BLaER1 treated with 17β-estradiol and CSF1 and Interleukin-3, amounts not matched to agents 10 nM and 100 nM (cell line): ENCODE data around the gene NONO.
"Not testable (repeated sequence)": the region's sequence is repeated elsewhere in the genome, so short reads cannot be mapped to it uniquely, and the experiment has no call there.

Experiments used
- H3K27ac ChIP-seq, 11 experiments: shearing (Covaris generic); formaldehyde crosslinking; 2 replicates each; pipeline ENCODE4 v1.8.1; 2022
- H3K27me3 ChIP-seq, 11 experiments: shearing (Covaris generic); formaldehyde crosslinking; 2 replicates each; pipeline ENCODE4 v1.8.1; 2022
- H3K36me3 ChIP-seq, 11 experiments: shearing (Covaris generic); formaldehyde crosslinking; 2 replicates each; pipeline ENCODE4 v1.8.1; 2022
- H3K4me1 ChIP-seq, 10 experiments: shearing (Covaris generic); formaldehyde crosslinking; 2 replicates each; pipeline ENCODE4 v1.8.1; 2022
- H3K4me2 ChIP-seq, 11 experiments: shearing (Covaris generic); formaldehyde crosslinking; 2 replicates each; pipeline ENCODE4 v1.8.1; 2022
- H3K4me3 ChIP-seq, 10 experiments: shearing (Covaris generic); formaldehyde crosslinking; 2 replicates each; pipeline ENCODE4 v1.8.1; 2022
- H3K9ac ChIP-seq, 11 experiments: shearing (Covaris generic); formaldehyde crosslinking; 2 replicates each; pipeline ENCODE4 v1.8.1; 2022
- H3K9me3 ChIP-seq, 11 experiments: shearing (Covaris generic); formaldehyde crosslinking; replicated peaks in 1 of 11; 2 replicates each; pipeline ENCODE4 v1.8.1; 2022
- H4K20me1 ChIP-seq, 11 experiments: shearing (Covaris generic); formaldehyde crosslinking; 2 replicates each; pipeline ENCODE4 v1.8.1; 2022
- Cebpa-rat ChIP-seq, 11 experiments: shearing (Covaris generic); IDR thresholded peaks; 2 replicates each; pipeline ENCODE4 v1.8.1; 2022

Gene NONO

GRCh38 chrX:71298119-71298518, 14.7 kb downstream of the NONO start:
- Histone ChIP-seq H3K4me1 (peaks cover 0 to 24% (median 20%) of the 10 kb centered on the region in 10 experiments; a peak in 14 of 20 replicates), H3K27me3 (peaks cover 37 to 95% (median 83%) of the 10 kb centered on the region in 11 experiments), H3K4me2 (no peak overlapping the region), H3K4me3 (no peak overlapping the region), H3K9ac (no peak overlapping the region), H3K9me3 (no peaks in the 10 kb centered on the region), H4K20me1 (peaks cover 19 to 99% (median 90%) of the 10 kb centered on the region in 11 experiments; a peak in 21 of 22 replicates), H3K36me3 (peaks cover 72 to 94% (median 85%) of the 10 kb centered on the region in 11 experiments), H3K27ac (no peak overlapping the region)
- TF ChIP-seq Cebpa-rat (IDR thresholded peaks at IDR 0.05), result 0 out of 22 replicates have a peak, but pooled peaks of 1 of the 11 experiments have one; percentile 27

GRCh38 chrX:71300064-71300463, 16.6 kb downstream of the NONO start:
- Histone ChIP-seq H4K20me1 (peaks cover 11 to 84% (median 72%) of the 10 kb centered on the region in 11 experiments; a peak in 21 of 22 replicates), H3K36me3 (peaks cover 61 to 93% (median 80%) of the 10 kb centered on the region in 11 experiments), H3K4me1 (peaks cover 0 to 36% (median 25%) of the 10 kb centered on the region in 10 experiments; a peak in 14 of 20 replicates), H3K27me3 (peaks cover 53 to 98% (median 92%) of the 10 kb centered on the region in 11 experiments)
- H3K9ac ChIP-seq, H3K4me2 ChIP-seq, H3K9me3 ChIP-seq, H3K27ac ChIP-seq, H3K4me3 ChIP-seq: not testable (repeated sequence)

GRCh38 chrX:71300495-71300894, 17.1 kb downstream of the NONO start:
- peaks cover 57 to 99% (median 95%) of the 10 kb centered on the region in 11 experiments for H3K27me3 ChIP-seq
- H3K27ac ChIP-seq, H3K9ac ChIP-seq, H3K9me3 ChIP-seq, H3K4me3 ChIP-seq, H3K4me2 ChIP-seq: not testable (repeated sequence)
- H4K20me1 ChIP-seq, result peaks cover 11 to 80% (median 68%) of the 10 kb centered on the region in 11 experiments; a peak in 21 of 22 replicates
- H3K4me1 ChIP-seq, result peaks cover 0 to 36% (median 25%) of the 10 kb centered on the region in 10 experiments; a peak in 14 of 20 replicates
- peaks cover 58 to 90% (median 77%) of the 10 kb centered on the region in 11 experiments for H3K36me3 ChIP-seq

- H4K20me1 ChIP-seq, result peaks cover 11 to 72% (median 63%) of the 10 kb centered on the region in 11 experiments; a peak in 21 of 22 replicates
These were observed 17.9 kb downstream of the NONO start, which contains the start of gene ITGB1BP2 for GRCh38 chrX:71301195-71301924. Gene ITGB1BP2, plus strand, starts transcription at chrX:71301750. Its CDS starts 57 bp downstream, at chrX:71301807.

GRCh38 chrX:71302461-71303213, 19.2 kb downstream of the NONO start:
- Histone ChIP-seq H4K20me1 (peaks cover 9 to 59% (median 50%) of the 10 kb centered on the region in 11 experiments; a peak in 21 of 22 replicates), H3K9ac (no peak overlapping the region), H3K9me3 (no peaks in the 10 kb centered on the region; a peak in 1 of 22 replicates), H3K27ac (peak overlapping the region in 2 of 11 experiments; percentile 10 to 15; a peak in 2 of 22 replicates), H3K27me3 (peaks cover 46 to 98% (median 87%) of the 10 kb centered on the region in 11 experiments), H3K36me3 (peaks cover 37 to 82% (median 62%) of the 10 kb centered on the region in 11 experiments), H3K4me2 (peak overlapping the region in 7 of 11 experiments; percentile 26 to 74 (median 64); a peak in 14 of 22 replicates), H3K4me3 (peak overlapping the region in 1 of 10 experiments; percentile 14; a peak in 1 of 20 replicates), H3K4me1 (peaks cover 0 to 36% (median 25%) of the 10 kb centered on the region in 10 experiments; a peak in 14 of 20 replicates)
- no peak for TF ChIP-seq Cebpa-rat (IDR thresholded peaks at IDR 0.05)

More at GRCh38 chrX:71301195-71301924, 17.9 kb downstream of the NONO start, which contains the start of gene ITGB1BP2:
- Histone ChIP-seq H3K4me3 (no peak within 1 kb of the TSS), H3K9ac (no peak within 1 kb of the TSS), H3K4me1 (peaks cover 0 to 36% (median 25%) of the 10 kb centered on the region in 10 experiments; a peak in 14 of 20 replicates), H3K36me3 (peaks cover 49 to 85% (median 69%) of the 10 kb centered on the region in 11 experiments), H3K27me3 (peaks cover 57 to 99% (median 94%) of the 10 kb centered on the region in 11 experiments), H3K9me3 (no peaks in the 10 kb centered on the region; a peak in 1 of 22 replicates), H3K27ac (peak within 1 kb of the TSS in 3 of 11 experiments; percentile 10 to 44 (median 15); a peak in 4 of 22 replicates), H3K4me2 (peak within 1 kb of the TSS in 7 of 11 experiments; percentile 26 to 74 (median 64); a peak in 14 of 22 replicates)
- no peak for TF ChIP-seq Cebpa-rat (IDR thresholded peaks at IDR 0.05)

GRCh38 chrX:71304561-71304960, 21.1 kb downstream of the NONO start:
- H3K27ac ChIP-seq, result no peak overlapping the region
- no peak overlapping the region for H3K9ac ChIP-seq
- no peaks in the 10 kb centered on the region; a peak in 1 of 22 replicates for H3K9me3 ChIP-seq
- TF ChIP-seq Cebpa-rat (IDR thresholded peaks at IDR 0.05), result no peak
- H3K4me3 ChIP-seq, result no peak overlapping the region
- H3K4me2 ChIP-seq, result no peak overlapping the region
- H4K20me1 ChIP-seq, result peaks cover 6 to 40% (median 31%) of the 10 kb centered on the region in 11 experiments; a peak in 19 of 22 replicates
- H3K27me3 ChIP-seq, result peaks cover 45 to 97% (median 80%) of the 10 kb centered on the region in 11 experiments
- H3K36me3 ChIP-seq, result peaks cover 19 to 82% (median 43%) of the 10 kb centered on the region in 11 experiments
- peaks cover 0 to 36% (median 25%) of the 10 kb centered on the region in 10 experiments; a peak in 14 of 20 replicates for H3K4me1 ChIP-seq

GRCh38 chrX:71315917-71316316, 32.5 kb downstream of the NONO start:
- TF ChIP-seq Cebpa-rat (IDR thresholded peaks at IDR 0.05), result no peak
- no peaks in the 10 kb centered on the region; a peak in 1 of 22 replicates for H4K20me1 ChIP-seq
- H3K9me3 ChIP-seq, result no peaks in the 10 kb centered on the region
- H3K4me3 ChIP-seq, result no peak overlapping the region
- no peak overlapping the region for H3K4me2 ChIP-seq
- peak overlapping the region in 4 of 11 experiments; percentile 27 to 66 (median 48); a peak in 2 of 22 replicates for H3K27ac ChIP-seq
- H3K36me3 ChIP-seq, result peaks cover 0 to 30% (median 14%) of the 10 kb centered on the region in 11 experiments; a peak in 11 of 22 replicates
- peaks cover 6 to 16% (median 10%) of the 10 kb centered on the region in 10 experiments; a peak in 14 of 20 replicates for H3K4me1 ChIP-seq
- peaks cover 2 to 29% (median 14%) of the 10 kb centered on the region in 11 experiments; a peak in 14 of 22 replicates for H3K27me3 ChIP-seq
- no peak overlapping the region for H3K9ac ChIP-seq

- not testable (repeated sequence) for H3K9ac ChIP-seq
These were observed 33.5 kb downstream of the NONO start for GRCh38 chrX:71316959-71317358.

More at GRCh38 chrX:71316959-71317358, 33.5 kb downstream of the NONO start:
- not testable (repeated sequence) for H3K4me3 ChIP-seq, H3K9me3 ChIP-seq, H3K27ac ChIP-seq, H4K20me1 ChIP-seq, H3K4me2 ChIP-seq
- Histone ChIP-seq H3K27me3 (peaks cover 0 to 25% (median 10%) of the 10 kb centered on the region in 11 experiments; a peak in 12 of 22 replicates), H3K36me3 (peaks cover 0 to 27% (median 13%) of the 10 kb centered on the region in 11 experiments; a peak in 9 of 22 replicates), H3K4me1 (peaks cover 6 to 16% (median 10%) of the 10 kb centered on the region in 10 experiments; a peak in 14 of 20 replicates)
